Measurements from ENCODE around the gene MRAP.

- TF ChIP-seq CTCF (IDR thresholded peaks at IDR 0.05; ENCODE audit: insufficient read depth, low read length) (no peak), REST (IDR thresholded peaks at IDR 0.05; ENCODE audit: insufficient replicate concordance, low read depth) (no peak)
Observed at GRCh38 chr21:32334980-32335531, 36.4 kb downstream of the MRAP start.

Data from HL-60 (cell line).